HG03108 (cell line): Measurements from ENCODE around the gene TNFRSF1A.

Source experiments
- ATAC-seq: cut with Tn5 transposase; IDR thresholded peaks from one replicate; pipeline ENCODE4 v1.9.1; 2021; ENCODE audit warnings: moderate library complexity; ENCODE audit not compliant: unreplicated experiment

TNFRSF1A gene

DNA sequence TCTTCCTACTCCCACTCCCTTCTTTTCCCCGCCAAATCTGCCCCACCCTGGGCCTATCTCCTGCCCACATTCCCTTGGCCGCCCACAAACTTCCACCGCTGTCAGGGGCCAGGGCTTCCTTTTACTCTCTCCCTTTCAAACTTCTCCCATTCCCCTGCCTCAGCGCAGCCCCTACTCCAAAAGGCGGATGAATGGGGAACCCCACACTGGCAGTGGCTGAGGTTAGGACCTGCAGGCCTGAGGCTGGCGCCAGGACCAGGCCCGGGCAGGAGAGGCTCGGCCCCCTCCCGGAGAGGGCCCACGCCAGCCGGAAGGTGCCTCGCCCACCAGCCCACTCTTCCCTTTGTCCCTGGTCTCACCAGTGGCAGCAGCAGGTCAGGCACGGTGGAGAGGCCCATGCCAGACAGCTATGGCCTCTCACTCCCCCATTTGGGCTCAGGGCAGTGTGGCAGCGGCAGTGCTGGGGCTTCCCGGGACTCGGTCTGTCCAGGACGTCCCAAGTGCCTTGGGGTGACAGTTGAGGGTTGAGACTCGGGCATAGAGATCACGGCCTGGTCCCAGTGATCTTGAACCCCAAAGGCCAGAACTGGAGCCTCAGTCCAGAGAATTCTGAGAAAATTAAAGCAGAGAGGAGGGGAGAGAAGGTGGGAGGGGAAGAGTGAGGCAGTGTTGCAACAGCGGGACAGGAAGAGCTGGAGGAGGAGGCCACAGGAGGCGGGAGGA lies at the start of gene TNFRSF1A:
TSS of gene TNFRSF1A (minus strand) at position 660 of the 723 bp plus-strand sequence. CDS start at position 398, 262 bp downstream.
- ATAC-seq = no peak

DNA sequence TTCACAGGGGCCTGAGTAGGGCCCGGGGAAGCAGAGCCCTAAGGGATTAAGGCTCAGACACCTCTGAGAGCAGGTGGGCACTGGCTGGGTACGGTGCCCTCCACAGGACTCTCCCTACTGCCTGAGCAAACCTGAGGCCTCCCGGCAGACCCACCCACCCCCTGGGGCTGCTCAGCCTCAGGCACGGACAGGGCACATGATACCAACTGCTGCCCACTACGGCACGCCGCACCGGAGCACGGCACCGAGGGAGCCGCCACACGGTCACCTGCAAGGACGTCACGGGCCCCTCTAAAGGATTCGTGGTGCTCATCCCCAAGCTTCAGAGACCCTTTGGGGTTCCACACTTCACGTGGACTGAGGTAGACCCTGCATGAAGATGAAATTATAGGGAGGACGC lies 49.1 kb upstream of the TNFRSF1A start:
- no peak for ATAC-seq

DNA sequence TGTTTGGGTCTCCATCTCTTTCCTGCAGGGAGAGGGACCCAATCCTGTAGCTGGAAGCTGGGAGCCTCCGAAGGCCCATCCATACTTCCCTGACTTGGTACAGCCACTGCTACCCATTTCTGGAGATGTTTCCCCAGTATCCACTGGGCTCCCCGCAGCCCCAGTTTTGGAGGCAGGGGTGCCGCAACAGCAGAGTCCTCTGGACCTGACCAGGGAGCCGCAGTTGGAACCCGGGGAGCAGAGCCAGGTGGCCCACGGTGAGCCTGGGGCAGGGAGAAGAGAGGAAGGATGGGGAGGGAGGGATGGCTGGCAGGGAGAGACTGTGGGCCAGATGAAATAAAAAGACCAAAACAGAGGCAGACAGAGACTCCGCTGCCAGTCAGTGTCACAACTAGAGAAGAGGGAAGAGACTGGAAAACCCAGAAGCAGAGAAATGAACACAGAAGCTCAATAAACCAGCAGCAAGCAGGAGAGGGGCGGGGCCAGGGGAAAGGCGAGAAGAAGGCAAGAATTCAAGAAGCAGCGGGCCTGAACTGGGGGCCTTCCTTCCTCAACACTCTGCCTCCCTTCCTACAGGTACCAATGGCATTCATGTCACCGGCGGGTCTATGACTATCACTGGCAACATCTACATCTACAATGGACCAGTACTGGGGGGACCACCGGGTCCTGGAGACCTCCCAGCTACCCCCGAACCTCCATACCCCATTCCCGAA lies 48.4 kb upstream of the TNFRSF1A start:
- no peak for ATAC-seq

DNA sequence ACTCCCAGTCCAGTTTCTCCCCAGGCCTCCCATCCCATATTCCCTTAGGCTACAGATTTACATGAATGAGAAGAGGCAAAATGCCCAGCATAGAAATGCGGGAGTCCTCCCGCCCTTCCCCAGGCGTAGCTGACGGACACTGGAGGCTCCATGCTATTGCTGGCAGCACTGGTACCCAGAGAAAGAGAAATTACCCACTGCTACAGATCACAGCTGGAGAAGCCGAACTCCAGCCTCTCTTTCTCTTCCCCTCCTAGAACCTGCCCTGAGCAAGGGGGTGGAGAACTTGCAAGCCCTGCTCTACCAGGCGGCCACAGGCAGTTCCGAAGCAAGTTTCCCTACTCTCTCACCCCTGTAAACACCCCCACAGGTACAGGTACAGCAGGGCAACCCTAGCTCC lies 45.7 kb upstream of the TNFRSF1A start:
- no peak for ATAC-seq

DNA sequence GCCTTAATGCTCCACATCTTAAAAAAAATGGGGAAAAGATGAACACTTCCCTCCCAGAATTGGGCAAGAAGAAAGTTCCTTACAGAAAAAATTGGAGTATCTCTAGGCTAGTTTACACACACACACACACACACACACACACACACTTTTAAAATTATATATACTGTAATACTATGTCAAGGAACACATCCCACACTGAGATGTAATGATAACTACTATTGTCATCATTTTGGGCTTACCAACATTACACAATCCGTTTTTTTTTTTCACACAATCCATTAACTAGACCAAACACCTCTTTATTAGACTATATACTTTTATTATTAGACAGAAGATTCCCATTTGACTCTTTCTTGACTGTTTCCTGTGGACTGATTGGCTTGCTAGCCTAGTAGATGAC lies 44.6 kb upstream of the TNFRSF1A start:
- ATAC-seq = no peak

DNA sequence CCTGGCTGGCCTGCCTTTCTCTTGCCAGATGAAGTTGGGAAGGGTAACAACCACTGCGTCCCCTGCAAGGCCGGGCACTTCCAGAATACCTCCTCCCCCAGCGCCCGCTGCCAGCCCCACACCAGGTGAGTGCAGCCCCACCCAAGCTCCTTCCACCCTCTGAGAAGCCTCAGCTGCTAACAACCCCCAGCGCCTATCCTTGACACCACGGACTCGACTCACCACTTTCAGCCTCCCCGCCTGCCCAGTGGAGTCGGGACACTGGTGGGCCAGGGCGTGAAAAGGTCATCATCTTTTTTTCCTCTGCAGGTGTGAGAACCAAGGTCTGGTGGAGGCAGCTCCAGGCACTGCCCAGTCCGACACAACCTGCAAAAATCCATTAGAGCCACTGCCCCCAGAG lies 44.2 kb upstream of the TNFRSF1A start:
- no peak for ATAC-seq

DNA sequence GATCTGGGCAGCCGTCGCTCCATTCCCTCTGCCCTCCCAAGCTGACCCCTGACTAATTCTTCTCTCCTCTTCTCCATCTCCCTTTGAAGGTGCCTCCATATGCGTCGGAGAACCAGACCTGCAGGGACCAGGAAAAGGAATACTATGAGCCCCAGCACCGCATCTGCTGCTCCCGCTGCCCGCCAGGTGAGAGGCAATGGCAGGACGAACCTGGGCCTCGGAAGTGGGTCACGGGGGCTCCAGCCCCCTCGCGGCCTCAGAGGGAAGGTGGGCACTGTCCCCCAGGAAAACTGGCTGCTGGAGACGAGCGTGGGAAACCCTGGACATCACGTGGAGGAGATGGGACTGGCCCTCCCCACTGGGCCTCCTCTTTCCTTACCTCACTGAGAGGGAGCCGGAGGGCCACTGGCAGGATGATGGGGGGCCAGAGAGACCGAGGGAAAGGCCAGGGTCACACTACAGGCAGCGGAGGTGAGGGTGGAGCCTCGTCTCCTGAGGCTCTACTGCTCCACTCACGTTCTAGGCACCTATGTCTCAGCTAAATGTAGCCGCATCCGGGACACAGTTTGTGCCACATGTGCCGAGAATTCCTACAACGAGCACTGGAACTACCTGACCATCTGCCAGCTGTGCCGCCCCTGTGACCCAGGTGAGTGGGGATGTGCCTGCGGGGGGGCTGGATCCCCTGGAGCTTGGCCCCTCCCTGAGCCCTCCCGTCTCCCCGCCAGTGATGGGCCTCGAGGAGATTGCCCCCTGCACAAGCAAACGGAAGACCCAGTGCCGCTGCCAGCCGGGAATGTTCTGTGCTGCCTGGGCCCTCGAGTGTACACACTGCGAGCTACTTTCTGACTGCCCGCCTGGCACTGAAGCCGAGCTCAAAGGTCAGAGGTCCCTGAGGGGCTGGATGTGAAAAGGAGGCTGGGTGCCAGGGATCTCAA lies 42.9 kb upstream of the TNFRSF1A start:
- ATAC-seq = no peak

DNA sequence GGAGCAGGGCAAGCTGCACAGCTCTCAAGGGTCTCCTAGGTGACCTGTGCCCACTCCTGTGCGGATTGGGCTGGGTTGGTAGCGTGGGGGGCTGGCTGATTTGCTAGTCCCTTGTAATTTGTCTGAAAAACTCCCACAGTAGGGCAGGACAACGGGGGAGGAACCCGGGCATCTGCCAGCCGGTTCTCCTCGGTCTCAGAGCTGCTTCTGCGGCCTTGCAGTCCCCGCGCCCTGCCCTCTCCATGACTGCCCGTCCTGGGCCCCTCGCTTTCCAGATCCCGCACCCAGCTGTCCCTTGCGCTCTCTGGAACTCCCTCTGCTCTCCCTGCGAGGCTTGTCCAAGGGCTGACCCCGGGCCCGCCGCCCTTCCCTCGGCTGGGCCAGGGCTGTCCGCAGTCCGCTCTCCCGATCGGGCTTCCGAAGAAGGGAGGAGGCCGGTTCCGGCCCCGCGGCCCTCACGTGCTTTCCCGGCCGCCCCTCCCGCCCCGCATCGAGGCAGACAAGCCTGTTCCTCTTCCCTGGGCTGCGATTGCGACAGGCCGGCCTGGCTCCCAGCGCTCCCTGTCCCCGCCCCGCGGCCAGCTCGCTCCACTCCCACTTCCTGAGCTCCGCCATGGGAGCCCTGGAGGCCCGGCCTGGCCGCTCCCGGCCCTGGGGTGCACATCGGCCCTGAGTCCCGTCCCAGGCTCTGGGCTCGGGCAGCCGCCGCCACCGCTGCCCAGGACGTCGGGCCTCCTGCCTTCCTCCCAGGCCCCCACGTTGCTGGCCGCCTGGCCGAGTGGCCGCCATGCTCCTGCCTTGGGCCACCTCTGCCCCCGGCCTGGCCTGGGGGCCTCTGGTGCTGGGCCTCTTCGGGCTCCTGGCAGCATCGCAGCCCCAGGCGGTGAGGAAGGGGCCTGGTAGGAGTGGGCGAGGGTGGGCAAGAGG lies 42.0 kb upstream of the TNFRSF1A start, which contains the start of gene LTBR:
TSS of gene LTBR (plus strand) at position 591 of the 927 bp plus-strand sequence. CDS start at position 788, 197 bp downstream.
- no peak for ATAC-seq

DNA sequence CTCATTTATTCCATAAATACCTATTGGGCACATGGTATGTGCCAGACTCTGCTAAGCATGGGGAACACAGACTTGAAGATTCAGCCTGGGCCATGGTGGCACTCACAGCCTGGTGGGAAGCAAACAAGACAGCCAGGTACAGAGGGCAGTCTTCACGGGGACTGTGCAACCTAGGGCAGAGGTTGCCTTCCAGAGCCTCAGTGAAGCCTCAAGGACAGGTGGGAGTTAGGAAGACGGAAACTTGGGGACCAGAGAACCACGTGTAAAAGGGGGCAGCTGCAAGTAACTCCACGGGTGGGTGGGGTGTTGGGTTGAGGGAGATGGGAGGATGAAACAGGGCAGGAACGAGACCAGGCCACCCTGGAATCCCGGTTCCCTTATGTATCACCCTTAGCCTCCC lies 41.1 kb upstream of the TNFRSF1A start:
- no peak for ATAC-seq

DNA sequence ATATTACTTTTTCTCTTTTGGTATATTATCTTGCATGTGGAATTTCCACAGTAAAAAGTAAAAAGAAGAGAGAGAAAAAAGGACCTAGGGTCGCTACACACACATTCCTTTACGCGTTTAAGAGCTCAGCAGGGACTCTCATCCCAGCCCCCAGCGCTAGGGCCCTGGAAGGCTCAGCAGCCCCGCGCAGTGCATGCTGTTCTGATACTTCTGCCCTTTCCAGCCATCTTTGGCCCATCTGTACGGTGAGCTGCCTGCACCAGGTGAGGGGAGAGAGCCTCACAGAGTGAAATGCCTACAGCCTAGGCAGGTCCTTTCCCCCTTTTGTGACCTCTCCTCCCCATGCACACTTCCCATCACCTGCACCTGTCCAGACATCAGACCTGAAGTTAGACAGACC lies 40.5 kb upstream of the TNFRSF1A start:
- no peak for ATAC-seq

DNA sequence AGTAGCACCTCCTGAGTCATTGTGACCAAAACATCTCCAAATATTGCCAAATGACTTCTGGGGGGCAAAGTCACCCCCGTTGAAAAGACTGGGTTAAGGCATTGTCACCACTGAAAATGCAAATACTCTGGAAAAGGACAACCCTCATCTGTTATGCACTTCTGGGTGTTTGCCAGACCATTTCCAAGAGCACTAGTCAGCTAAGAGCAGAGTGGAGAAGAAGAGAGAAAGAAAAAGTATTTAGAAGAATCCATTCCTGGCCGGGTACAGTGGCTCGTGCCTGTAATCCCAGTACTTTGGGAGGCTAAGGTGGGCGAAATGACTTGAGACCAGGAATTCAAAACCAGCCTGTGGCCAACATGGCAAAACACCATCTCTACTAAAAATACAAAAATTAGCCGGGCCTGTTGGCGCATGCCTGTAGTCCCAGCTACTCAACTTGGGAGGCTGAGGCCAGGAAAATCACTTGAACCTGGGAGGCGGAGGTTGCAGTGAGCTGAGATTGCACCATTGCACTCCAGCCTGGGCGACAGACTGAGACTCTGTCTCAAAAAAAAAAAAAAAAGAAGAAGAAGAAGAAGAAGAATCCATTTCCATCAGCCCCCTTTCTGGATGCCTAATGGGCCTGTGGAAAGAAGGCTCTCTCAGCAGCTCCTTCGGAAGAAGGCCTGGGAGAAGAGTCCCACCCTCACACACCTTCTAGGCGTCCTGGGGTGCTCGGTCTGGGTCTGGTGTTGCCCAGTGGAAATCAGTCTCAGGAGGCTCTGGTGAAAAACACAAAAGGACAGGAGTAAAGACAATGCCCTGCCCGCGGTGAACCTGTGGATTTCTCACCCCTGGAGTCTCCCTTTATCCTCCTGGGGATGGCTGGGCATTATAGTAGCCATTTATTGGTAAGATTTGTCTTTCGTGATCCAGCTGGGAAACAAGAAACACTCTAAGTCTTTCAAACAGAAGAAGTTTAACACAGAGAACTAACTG lies 38.6 kb upstream of the TNFRSF1A start:
- no peak for ATAC-seq

DNA sequence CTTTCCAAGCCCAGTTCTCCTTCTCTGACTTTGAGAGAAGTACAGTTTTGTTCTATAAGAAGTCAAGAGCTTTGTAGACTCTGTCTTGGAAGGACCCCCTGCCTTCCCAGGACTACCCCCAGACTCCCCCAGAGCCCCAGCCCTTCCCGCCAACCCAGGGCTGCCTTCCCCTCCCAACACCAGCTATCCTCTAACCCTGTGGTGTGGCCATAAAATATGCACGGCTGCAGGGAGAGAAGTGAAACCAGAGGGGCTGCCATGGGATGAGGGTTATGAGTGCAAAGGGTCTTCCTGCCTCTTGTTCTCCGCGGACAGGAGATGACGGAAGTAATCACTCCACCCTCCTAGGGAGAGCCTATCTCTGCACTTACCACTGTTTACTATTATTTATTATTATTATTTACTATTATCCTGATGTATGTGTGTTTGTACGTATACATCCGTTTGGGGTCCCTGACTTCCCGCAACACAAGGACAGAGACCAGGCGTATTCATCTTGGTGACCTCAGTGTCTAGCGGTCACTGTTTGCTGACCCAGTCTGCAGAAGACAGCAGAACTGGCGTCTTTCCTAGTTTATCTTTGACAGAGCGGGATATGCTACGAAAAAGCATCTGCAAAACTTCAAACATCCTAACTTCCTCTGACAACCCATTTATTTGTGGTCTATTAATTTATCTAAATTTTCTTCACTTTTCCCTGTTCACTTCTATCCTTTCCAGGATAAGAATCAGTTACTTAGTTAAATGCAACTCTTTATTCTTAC lies 37.0 kb upstream of the TNFRSF1A start:
- no peak for ATAC-seq

DNA sequence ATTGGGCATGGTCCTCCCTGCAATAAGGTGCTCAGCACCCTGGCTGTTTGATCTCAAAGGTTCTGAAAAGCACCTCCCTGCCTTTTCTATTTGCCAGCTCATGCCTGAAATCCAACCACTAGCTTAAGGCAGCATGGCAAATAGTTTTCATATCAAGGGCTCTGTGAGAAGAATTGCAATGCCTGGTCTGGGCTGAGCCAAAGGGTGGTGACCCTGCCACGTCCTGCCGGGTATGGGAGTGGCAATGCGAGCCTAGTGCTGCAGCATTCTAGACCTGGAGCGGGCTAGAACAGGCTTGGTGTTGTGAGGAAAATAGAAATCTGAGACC lies 35.8 kb upstream of the TNFRSF1A start:
- ATAC-seq = no peak

DNA sequence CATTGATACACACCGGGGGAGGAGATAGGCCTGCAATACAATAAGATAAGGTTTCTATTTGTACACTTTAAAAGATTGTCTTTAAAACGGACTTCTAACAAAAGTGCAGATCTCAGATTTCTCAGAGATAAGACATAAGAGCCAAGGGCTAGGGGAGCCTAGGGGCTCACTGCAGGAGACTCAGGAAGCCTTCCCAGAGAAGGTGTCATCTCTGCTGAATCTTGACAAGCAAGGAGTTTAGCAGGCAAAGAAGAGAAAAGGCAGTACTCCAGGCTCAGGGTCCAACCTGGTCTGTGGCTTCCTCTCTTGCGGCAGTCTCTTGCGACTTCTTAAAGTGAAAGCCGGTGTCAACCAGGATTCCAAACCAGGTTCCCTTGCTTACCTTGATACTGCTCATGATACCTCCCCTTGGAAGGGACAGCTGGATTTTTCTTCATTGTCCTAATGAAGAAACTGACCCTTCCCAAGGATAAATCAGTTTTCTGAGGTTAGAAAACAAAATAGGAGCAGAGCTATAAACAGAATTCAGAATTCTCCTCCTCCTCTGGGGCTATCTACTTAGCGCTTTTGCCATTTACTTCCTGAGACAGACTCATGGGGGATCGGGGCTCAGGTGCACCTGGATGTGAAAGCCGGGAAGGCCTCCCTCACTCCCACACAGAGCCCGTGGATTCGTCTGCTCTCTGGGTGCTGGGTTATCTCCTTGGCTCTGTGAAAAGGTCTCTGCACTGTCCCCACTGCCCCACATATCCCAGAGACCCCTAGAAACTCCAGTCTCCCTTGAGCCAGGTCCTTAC lies 35.2 kb upstream of the TNFRSF1A start:
- ATAC-seq = no peak

DNA sequence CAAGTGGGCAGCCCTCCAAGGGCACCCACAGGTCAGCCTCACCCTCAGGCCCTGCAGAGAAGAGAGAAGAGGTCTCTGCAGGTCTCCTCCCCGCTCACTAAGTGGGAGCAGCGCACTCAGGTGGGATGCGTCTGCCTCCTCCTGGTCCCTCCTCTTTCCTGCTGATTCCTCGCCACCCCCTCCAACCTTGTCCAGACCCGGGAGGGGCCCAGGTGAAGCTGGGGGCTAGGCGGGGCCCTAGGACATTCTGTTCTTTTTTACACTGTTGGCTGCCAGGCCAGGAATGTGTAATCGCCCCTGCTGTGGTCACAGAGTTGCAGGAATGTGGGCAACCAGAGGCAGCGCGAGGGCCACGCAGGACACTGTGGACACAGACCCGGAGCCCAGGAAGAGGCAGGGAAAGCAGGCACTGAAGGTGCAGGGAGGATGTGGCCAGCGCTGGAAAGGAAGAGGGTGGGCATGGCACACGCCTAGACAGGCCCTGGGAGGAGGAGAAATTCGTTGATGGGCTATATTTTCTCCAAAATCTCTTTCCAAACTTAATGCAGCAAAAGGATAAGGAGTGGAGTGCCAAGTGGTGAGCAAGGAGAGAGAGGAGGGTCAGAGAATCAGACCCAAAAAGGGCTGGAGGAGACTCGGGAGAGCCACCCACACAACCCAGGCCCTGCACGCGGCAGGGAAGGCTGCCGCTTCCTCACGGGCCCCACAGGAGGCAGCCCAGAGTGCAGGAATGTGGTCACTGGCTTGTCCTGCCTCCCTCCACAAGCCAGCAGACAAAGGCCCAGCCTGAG lies 34.4 kb upstream of the TNFRSF1A start:
- ATAC-seq = no peak

DNA sequence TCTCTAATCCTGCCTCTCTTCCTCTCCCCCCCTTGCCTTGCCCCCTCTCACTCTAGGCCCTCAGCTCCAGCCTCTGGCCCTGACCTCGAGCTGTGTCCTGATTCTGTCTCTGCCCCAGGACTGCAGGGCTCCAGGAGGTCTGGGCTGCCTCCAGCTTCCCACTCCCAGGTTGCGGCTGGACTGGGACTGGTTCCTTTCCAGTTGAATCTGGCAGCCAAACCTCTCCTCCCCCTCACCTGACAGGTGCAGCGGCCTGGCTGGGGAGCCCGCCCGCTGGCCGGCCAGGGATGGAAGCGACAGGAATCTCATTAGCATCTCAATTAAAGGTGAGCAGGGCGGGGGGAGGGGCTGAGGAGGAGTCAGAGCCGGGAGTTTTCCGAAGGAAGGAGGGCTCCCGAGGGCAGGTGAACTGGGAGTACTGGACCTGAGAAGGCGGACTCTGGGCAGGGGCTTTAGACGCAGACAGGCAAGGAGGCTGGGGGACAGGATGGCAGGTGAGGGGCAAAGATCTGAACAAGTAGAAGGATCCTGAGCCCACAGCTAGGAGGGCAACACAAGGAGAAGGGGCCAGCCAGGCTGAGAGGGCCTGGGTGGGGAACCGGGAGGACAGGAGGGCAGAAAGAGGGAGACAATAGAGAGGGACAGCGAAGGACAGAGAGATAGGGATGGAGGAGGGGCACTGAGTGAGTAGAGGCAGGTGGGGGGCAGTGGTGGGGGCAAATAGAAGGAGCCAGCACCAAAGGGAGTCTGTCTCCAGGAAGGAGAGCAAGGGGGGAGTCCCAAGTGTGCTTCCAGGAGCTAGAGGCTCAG lies 33.6 kb upstream of the TNFRSF1A start, which contains the start of gene SCNN1A:
TSS of gene SCNN1A (minus strand) at position 295 of the 810 bp plus-strand sequence. CDS start 780 bp downstream, outside the sequence.
- no peak for ATAC-seq
